IMR-90 (cell line): ENCODE measurements around the gene PTPRK. TPM values are rescaled to one million over a fixed set of nuclear protein-coding genes. Genes with fewer than 3 reads are reported as not detected.
A peak's percentile ranks its signal among the peaks of the same experiment; 100 is the strongest.

Source experiments
- ATAC-seq: fragments of 200-7000 bp; cut with Tn5 transposase; 2 replicates; pipeline ENCODE4 v1.9.1; 2020; ENCODE audit warnings: low read depth, mild to moderate bottlenecking, moderate library complexity
- BruUV-seq: library from RNA; stranded (reverse); fragments of 400-500 nt; replicated peaks from 2 replicates; lab custom pipeline; 2021; lab: Mats Ljungman, UMichigan
- CTCF ChIA-PET: fragments of 300-600 bp; formaldehyde crosslinking; extraction: SDS; loops from one replicate; lab custom pipeline; 2021; ENCODE audit warnings: antibody characterized with exemption; lab: Yijun Ruan, JAX
- POLR2A ChIA-PET: fragments of 300-600 bp; sonication (Branson Sonifier 250); formaldehyde crosslinking; loops from one replicate; lab custom pipeline; 2022; ENCODE audit warnings: antibody characterized with exemption; ENCODE audit not compliant: unreplicated experiment; lab: Charles Lee
- DNase-seq: peaks from one replicate; pipeline ENCODE4 v3.0.0; 2013
- H2AFZ ChIP-seq: replicated peaks from 2 replicates; pipeline ENCODE3; 2013; ENCODE audit warnings: low read length, mild to moderate bottlenecking; ENCODE audit not compliant: poor library complexity
- H2AK5ac ChIP-seq: 2 replicates; pipeline ENCODE4 v1.6.1; 2013; ENCODE audit warnings: low read depth, low read length, inconsistent platforms
- H2AK9ac ChIP-seq: replicated peaks from 2 replicates; pipeline ENCODE3; 2013; ENCODE audit warnings: mild to moderate bottlenecking, low read depth, low read length, moderate library complexity; ENCODE audit not compliant: poor library complexity
- H2BK120ac ChIP-seq: 2 replicates; pipeline ENCODE4 v1.6.1; 2013; ENCODE audit warnings: low read depth, low read length, inconsistent platforms
- H2BK15ac ChIP-seq: 3 replicates; pipeline ENCODE4 v1.6.1; 2013; ENCODE audit warnings: low read depth, low read length, inconsistent platforms
- H2BK20ac ChIP-seq: 2 replicates; pipeline ENCODE4 v1.6.1; 2013; ENCODE audit warnings: low read depth, mild to moderate bottlenecking, inconsistent platforms, low read length, moderate library complexity
- H2BK5ac ChIP-seq: 2 replicates; pipeline ENCODE4 v1.6.1; 2013; ENCODE audit warnings: mild to moderate bottlenecking, low read depth, low read length, inconsistent platforms; ENCODE audit not compliant: poor library complexity, severe bottlenecking
- H3K14ac ChIP-seq: replicated peaks from 2 replicates; pipeline ENCODE4 v1.6.1; 2013; ENCODE audit warnings: low read depth, low read length, inconsistent platforms
- H3K18ac ChIP-seq: 2 replicates; pipeline ENCODE4 v1.6.1; 2013; ENCODE audit warnings: low read depth, low read length, control low read depth
- H3K23ac ChIP-seq: 2 replicates; pipeline ENCODE4 v1.6.1; 2013; ENCODE audit warnings: low read depth, low read length, inconsistent platforms
- H3K27ac ChIP-seq: 2 replicates; pipeline ENCODE4 v1.5.1; 2013; ENCODE audit warnings: mild to moderate bottlenecking, control low read depth, low read length; ENCODE audit not compliant: insufficient read depth
- H3K27me3 ChIP-seq: 2 replicates; pipeline ENCODE4 v1.6.1; 2013; ENCODE audit warnings: low read length; ENCODE audit not compliant: control insufficient read depth, insufficient read depth
- H3K36me3 ChIP-seq: 2 replicates; pipeline ENCODE4 v1.6.1; 2013; ENCODE audit warnings: low read length, mixed read lengths; ENCODE audit not compliant: control insufficient read depth, insufficient read depth
- H3K4ac ChIP-seq: 2 replicates; pipeline ENCODE4 v1.6.1; 2013; ENCODE audit warnings: low read depth, low read length, inconsistent platforms
- H3K4me1 ChIP-seq: 2 replicates; pipeline ENCODE4 v1.6.1; 2013; ENCODE audit warnings: low read length, mixed read lengths; ENCODE audit not compliant: control insufficient read depth, insufficient read depth
- H3K4me2 ChIP-seq: 2 replicates; pipeline ENCODE4 v1.6.1; 2013; ENCODE audit warnings: low read depth, mild to moderate bottlenecking, control low read depth, low read length, moderate library complexity
- H3K4me3 ChIP-seq: 2 replicates; pipeline ENCODE4 v1.5.1; 2013; ENCODE audit warnings: low read depth, mild to moderate bottlenecking, control low read depth, low read length, moderate library complexity; ENCODE audit not compliant: insufficient read depth
- H3K56ac ChIP-seq: 2 replicates; pipeline ENCODE4 v1.6.1; 2013; ENCODE audit warnings: low read length, inconsistent platforms; ENCODE audit not compliant: insufficient read depth; ENCODE audit errors: extremely low read depth
- H3K79me1 ChIP-seq, 2 experiments: 2 replicates each; pipeline ENCODE4 v1.6.1; 2013; ENCODE audit warnings: low read length in 2 of 2, inconsistent platforms in 1 of 2, low read depth in 1 of 2
- H3K9ac ChIP-seq: 2 replicates; pipeline ENCODE4 v1.6.1; 2013; ENCODE audit warnings: low read depth, low read length, control low read depth
- H3K9me1 ChIP-seq: 2 replicates; pipeline ENCODE4 v1.6.1; 2013; ENCODE audit warnings: low read length, inconsistent platforms; ENCODE audit not compliant: insufficient read depth
- H3K9me3 ChIP-seq: 2 replicates; pipeline ENCODE4 v1.6.1; 2013; ENCODE audit warnings: low read length; ENCODE audit not compliant: control insufficient read depth, insufficient read depth
- H4K20me1 ChIP-seq: 2 replicates; pipeline ENCODE4 v1.6.1; 2013; ENCODE audit warnings: low read length, inconsistent platforms; ENCODE audit not compliant: insufficient read depth
- H4K5ac ChIP-seq: 2 replicates; pipeline ENCODE4 v1.6.1; 2013; ENCODE audit warnings: mild to moderate bottlenecking, low read depth, low read length, control low read depth
- H4K8ac ChIP-seq, 2 experiments: 2 replicates each; pipeline ENCODE4 v1.6.1; 2013; ENCODE audit warnings: low read depth in 2 of 2, low read length in 2 of 2, control low read depth in 1 of 2, inconsistent platforms in 1 of 2
- H4K91ac ChIP-seq: 2 replicates; pipeline ENCODE4 v1.6.1; 2013; ENCODE audit warnings: low read depth, low read length, inconsistent platforms; ENCODE audit not compliant: insufficient read depth
- FOS ChIP-seq: fragments of 150-350 bp; IDR thresholded peaks from 2 replicates; pipeline ENCODE4 v1.6.1; 2016; ENCODE audit warnings: low read depth, low read length
- WGBS, 2 experiments: methylation state at CpG; one replicate each; pipeline versions ENCODE4 v1.1.5 to v1.1.7; 2013; ENCODE audit warnings: missing lambda C conversion rate in 2 of 2; ENCODE audit not compliant: insufficient read length in 1 of 2; ENCODE audit errors: extremely low coverage in 2 of 2; 5-methylcytosine and 5-hydroxymethylcytosine counted together
- dilution Hi-C: fragments of 300-500 bp; cut with HindIII; formaldehyde crosslinking; loops from one replicate; pipeline ENCODE4 v1.14.3; 2018; ENCODE audit warnings: low sequenced_read_pairs; ENCODE audit not compliant: unreplicated experiment
- in situ Hi-C: fragments of 300-500 bp; cut with MboI; formaldehyde crosslinking; loops from 3 replicates; pipeline ENCODE4 v1.14.3; 2019; ENCODE audit warnings: low sequenced_read_pairs, inconsistent platforms, mixed read lengths
- intact Hi-C: fragments of 100-400 bp; cut with micrococcal nuclease; formaldehyde crosslinking; loops from 2 replicates; pipeline ENCODE4 v1.10.0; 2022
- polyA plus RNA-seq, 3 experiments: library from polyadenylated mRNA; depleted of rRNA; stranded (reverse); fragments of >200 nt; gene quantifications; 2 replicates each; pipeline ENCODE4 v1.2.3, GENCODE V29; 2012; ENCODE audit warnings: low replicate concordance in 1 of 3
- total RNA-seq: library from RNA; depleted of rRNA; stranded (reverse); fragments of >200 nt; gene quantifications from 2 replicates; pipeline ENCODE4 v1.2.3, GENCODE V29; 2012
- TF ChIP-seq, protein P1 (sequence below): fragments of 150-350 bp; IDR thresholded peaks from 2 replicates; pipeline ENCODE4 v1.6.1; 2017; ENCODE audit warnings: mild to moderate bottlenecking, antibody characterized with exemption, low read length, low read depth

Gene PTPRK
- total and polyA plus RNA-seq, 2 of the 4 experiments (the other 2 are of a cell fraction), result 18.0 to 80.8 TPM

DNA sequence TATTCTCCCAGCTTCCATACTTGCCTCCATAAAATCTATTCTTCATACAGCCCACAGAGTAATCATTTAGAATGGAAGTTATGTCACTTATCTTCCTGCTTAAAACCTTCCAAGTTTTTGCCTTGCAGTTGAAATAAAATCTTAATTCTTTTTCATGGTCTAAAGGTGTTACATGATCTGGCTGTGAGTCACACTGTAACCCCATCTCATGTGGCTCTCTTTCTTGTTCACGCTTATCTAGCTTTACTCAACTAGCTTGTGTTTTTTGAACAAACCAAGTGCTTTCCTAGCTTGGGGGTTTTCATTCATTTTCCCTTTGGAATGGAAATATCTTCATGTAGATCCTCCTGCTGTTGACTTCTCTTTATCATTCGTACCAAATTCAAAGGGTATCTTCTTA lies 596.0 kb downstream of the PTPRK start:
- no peak overlapping the region for H2BK15ac ChIP-seq
- peak; percentile 8 for DNase-seq
- H2AK5ac ChIP-seq, result no peak overlapping the region
- no peak overlapping the region for H2AFZ ChIP-seq
- H3K27ac ChIP-seq, result no peak overlapping the region
- H3K18ac ChIP-seq, result no peak overlapping the region
- H3K27me3 ChIP-seq, result peaks cover 3% of the 10 kb centered on the region; the same call in 1 of the 2 replicates
- H3K4me2 ChIP-seq, result no peak overlapping the region
- no peak overlapping the region for H3K4ac ChIP-seq
- ChIA-PET CTCF (no interaction called here), POLR2A (no interaction called here)
- H2AK9ac ChIP-seq, result no peak overlapping the region
- no peaks in the 10 kb centered on the region for H4K20me1 ChIP-seq
- dilution Hi-C loops, result no loop called here
- in situ Hi-C loops, result no loop called here
- peaks cover 2% of the 10 kb centered on the region; the same call in 1 of the 2 replicates for H3K9me3 ChIP-seq
- BruUV-seq, result no TSS peak
- H3K4me1 ChIP-seq, result no peaks in the 10 kb centered on the region
- H4K5ac ChIP-seq, result no peak overlapping the region
- H2BK120ac ChIP-seq, result no peak overlapping the region
- H4K91ac ChIP-seq, result no peak overlapping the region
- no peak overlapping the region for H3K4me3 ChIP-seq
- H3K14ac ChIP-seq, result no peak overlapping the region
- no peak for TF ChIP-seq FOS
- TF ChIP-seq, protein P1, sequence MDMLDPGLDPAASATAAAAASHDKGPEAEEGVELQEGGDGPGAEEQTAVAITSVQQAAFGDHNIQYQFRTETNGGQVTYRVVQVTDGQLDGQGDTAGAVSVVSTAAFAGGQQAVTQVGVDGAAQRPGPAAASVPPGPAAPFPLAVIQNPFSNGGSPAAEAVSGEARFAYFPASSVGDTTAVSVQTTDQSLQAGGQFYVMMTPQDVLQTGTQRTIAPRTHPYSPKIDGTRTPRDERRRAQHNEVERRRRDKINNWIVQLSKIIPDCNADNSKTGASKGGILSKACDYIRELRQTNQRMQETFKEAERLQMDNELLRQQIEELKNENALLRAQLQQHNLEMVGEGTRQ, result no peak
- no peak overlapping the region for H3K9ac ChIP-seq
- no peaks in the 10 kb centered on the region for H3K36me3 ChIP-seq
- H3K9me1 ChIP-seq, result no peaks in the 10 kb centered on the region
- no CpG with 5 or more reads among the region's 2 CpGs for WGBS, 2 experiments
- H3K23ac ChIP-seq, result no peak overlapping the region
- H3K79me1 ChIP-seq, result no peaks in the 10 kb centered on the region
- no peak overlapping the region for H2BK5ac ChIP-seq
- no peak overlapping the region for H3K56ac ChIP-seq
- H2BK20ac ChIP-seq, result no peak overlapping the region
- no peak for ATAC-seq
- H4K8ac ChIP-seq, result no peak overlapping the region
- intact Hi-C loops, result no loop called here
